Neural cell (in vitro differentiated cells): ENCODE data around the gene CPNE4.

Experiments
- CTCF ChIP-seq: fragments of 450-650 bp; IDR thresholded peaks from 2 replicates; pipeline ENCODE4 v1.5.1; 2014; ENCODE audit warnings: antibody characterized with exemption, mild to moderate bottlenecking, moderate library complexity; ENCODE audit not compliant: poor library complexity, severe bottlenecking
- EZH2 ChIP-seq: fragments of 200-600, 300-800 bp; shearing (Covaris generic), sonication (generic); IDR thresholded peaks from 2 replicates; pipeline ENCODE4 v1.6.1; 2014; ENCODE audit warnings: antibody characterized with exemption, low read length, borderline replicate concordance, mild to moderate bottlenecking; ENCODE audit not compliant: insufficient read depth, poor library complexity, severe bottlenecking
- MXI1 ChIP-seq: fragments of 450-650 bp; conservative IDR thresholded peaks from 2 replicates; pipeline ENCODE4 v1.6.1; 2014; ENCODE audit warnings: antibody characterized with exemption, mild to moderate bottlenecking; ENCODE audit not compliant: poor library complexity, severe bottlenecking
- POLR2AphosphoS5 ChIP-seq: IDR thresholded peaks from 2 replicates; pipeline ENCODE4 v1.6.1; 2012
- REST ChIP-seq: IDR thresholded peaks from 2 replicates; pipeline ENCODE4 v1.6.1; 2012; ENCODE audit warnings: borderline replicate concordance
- SMC3 ChIP-seq: fragments of 450-650 bp; conservative IDR thresholded peaks from 2 replicates; pipeline ENCODE4 v1.6.1; 2014; ENCODE audit warnings: antibody characterized with exemption, mild to moderate bottlenecking, moderate library complexity; ENCODE audit not compliant: poor library complexity
- TAF1 ChIP-seq: IDR thresholded peaks from 2 replicates; pipeline ENCODE4 v1.6.1; 2012; ENCODE audit warnings: low read depth

- no peak for TF ChIP-seq CTCF
- no peak for TF ChIP-seq EZH2
- TF ChIP-seq SMC3, result no peak
- TF ChIP-seq TAF1, result no peak
- no peak for TF ChIP-seq POLR2AphosphoS5
- TF ChIP-seq MXI1, result no peak
- TF ChIP-seq REST, result no peak
Observed at GRCh38 chr3:131645638-131646037, 389.2 kb downstream of the CPNE4 start.
